Activated CD4-positive, alpha-beta memory T cell treated with anti-CD3 and anti-CD28 coated beads, Interleukin-2, amount 10 ng/mL, durations not matched to agents 7 days and 5 days (primary cell): ENCODE data around the gene CNDP2. TPM values are rescaled to one million over a fixed set of nuclear protein-coding genes. Genes with fewer than 3 reads are reported as not detected.
A peak's percentile ranks its signal among the peaks of the same experiment; 100 is the strongest.

Experiments
- CTCF ChIA-PET: fragments of 350-600 bp; sonication (Branson Sonifier 250); formaldehyde crosslinking; loops from one replicate; lab custom pipeline; 2021; ENCODE audit warnings: antibody characterized with exemption, inconsistent platforms; lab: Charles Lee
- POLR2A ChIA-PET: fragments of 350-600 bp; sonication (Branson Sonifier 250); formaldehyde crosslinking; loops from one replicate; lab custom pipeline; 2021; ENCODE audit warnings: antibody characterized with exemption; lab: Charles Lee
- DNase-seq: peaks from one replicate; pipeline ENCODE4 v3.0.0-alpha.2; 2020
- H3K27ac Mint-ChIP-seq: one replicate; pipeline ENCODE4 v1.8.0; 2021; ENCODE audit warnings: mild to moderate bottlenecking, mixed read lengths
- H3K27me3 Mint-ChIP-seq: one replicate; pipeline ENCODE4 v1.8.0; 2021; ENCODE audit warnings: mixed read lengths
- H3K36me3 Mint-ChIP-seq: one replicate; pipeline ENCODE4 v1.8.0; 2021; ENCODE audit warnings: low read depth, mixed read lengths
- H3K4me1 Mint-ChIP-seq: one replicate; pipeline ENCODE4 v1.8.0; 2021; ENCODE audit warnings: mixed read lengths
- H3K4me3 Mint-ChIP-seq: one replicate; pipeline ENCODE4 v1.8.0; 2021; ENCODE audit warnings: mild to moderate bottlenecking, mixed read lengths
- H3K9me3 Mint-ChIP-seq: one replicate; pipeline ENCODE4 v1.8.0; 2021; ENCODE audit warnings: mixed read lengths
- total RNA-seq, 2 experiments: library from RNA; stranded (reverse); gene quantifications; one replicate each; pipeline ENCODE4 v1.2.3, GENCODE V29; 2021

CNDP2 gene
- total RNA-seq, 2 experiments from 2014 or later = 141 to 143 TPM

GRCh38 chr18:74478880-74479279, 17.3 kb upstream of the CNDP2 start:
- Mint-ChIP-seq H3K4me3 (no peak overlapping the region), H3K27me3 (peaks cover 9% of the 10 kb centered on the region), H3K4me1 (no peaks in the 10 kb centered on the region), H3K36me3 (no peaks in the 10 kb centered on the region), H3K9me3 (no peaks in the 10 kb centered on the region), H3K27ac (no peak overlapping the region)
- ChIA-PET POLR2A (interaction anchor here (0.9 kb wide), 1 partner anchor 17 kb away, joined by 4 read pairs; the partner anchor contains the start of gene CNDP2), CTCF (no interaction called here)
- DNase-seq = no peak

- CTCF ChIA-PET = no interaction called here
Measured at GRCh38 chr18:74479486-74480148, 16.5 kb upstream of the CNDP2 start.

DNA sequence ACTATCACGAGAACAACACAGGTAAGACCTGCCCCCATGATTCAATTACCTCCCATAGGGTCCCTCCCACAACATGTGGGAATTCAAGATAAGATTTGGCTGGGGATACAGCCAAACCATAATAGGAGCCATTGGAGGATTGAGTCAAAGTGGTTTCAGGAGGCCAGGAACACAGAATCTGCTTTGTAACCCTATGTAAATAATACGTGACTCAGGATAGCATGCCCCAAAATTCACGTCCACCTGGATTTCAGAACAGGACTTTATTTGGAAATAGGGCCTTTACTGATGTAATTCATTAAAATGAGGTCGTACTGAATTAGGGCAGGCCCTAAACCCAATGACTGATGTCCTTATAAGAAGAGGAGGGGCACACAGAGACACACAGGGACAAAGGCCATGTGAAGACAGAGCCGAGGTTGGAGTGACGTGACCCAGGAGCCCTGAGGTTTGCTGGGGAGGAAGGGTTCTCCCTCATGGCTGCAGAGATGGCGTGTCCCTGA, 16.0 kb upstream of the CNDP2 start:
- ChIA-PET CTCF (no interaction called here), POLR2A (no interaction called here)
- no peaks in the 10 kb centered on the region for H3K9me3 Mint-ChIP-seq
- no peak for DNase-seq
- no peaks in the 10 kb centered on the region for H3K36me3 Mint-ChIP-seq
- peaks cover 6% of the 10 kb centered on the region for H3K4me1 Mint-ChIP-seq
- no peak overlapping the region for H3K27ac Mint-ChIP-seq
- peaks cover 9% of the 10 kb centered on the region for H3K27me3 Mint-ChIP-seq
- H3K4me3 Mint-ChIP-seq = no peak overlapping the region

More at GRCh38 chr18:74479486-74480148, 16.5 kb upstream of the CNDP2 start:
- no peak overlapping the region for H3K4me3 Mint-ChIP-seq
- DNase-seq = no peak
- peaks cover 8% of the 10 kb centered on the region for H3K27me3 Mint-ChIP-seq
- POLR2A ChIA-PET = no interaction called here
- no peaks in the 10 kb centered on the region for H3K36me3 Mint-ChIP-seq
- no peaks in the 10 kb centered on the region for H3K9me3 Mint-ChIP-seq
- H3K4me1 Mint-ChIP-seq = peaks cover 2% of the 10 kb centered on the region
- no peak overlapping the region for H3K27ac Mint-ChIP-seq

DNA sequence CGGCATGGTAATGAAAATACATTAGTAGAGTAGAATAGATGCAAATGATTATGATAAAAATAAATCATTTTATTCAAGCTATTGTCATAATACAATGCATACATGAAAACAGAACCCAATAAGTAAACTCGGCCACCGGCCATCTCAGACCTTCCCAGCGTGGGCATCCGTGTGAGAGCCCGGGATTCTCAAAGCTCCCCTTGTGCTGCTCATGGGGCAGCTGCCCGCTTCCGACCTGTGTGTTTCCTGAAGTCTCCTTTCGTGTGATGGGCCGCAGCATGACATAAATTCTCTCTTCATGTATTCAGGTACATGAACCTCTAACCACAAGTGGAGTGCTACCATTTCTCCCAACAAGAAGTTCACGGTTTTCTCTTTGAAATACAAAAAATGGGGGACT, 13.5 kb upstream of the CNDP2 start:
- no peaks in the 10 kb centered on the region for H3K9me3 Mint-ChIP-seq
- peaks cover 11% of the 10 kb centered on the region for H3K27me3 Mint-ChIP-seq
- H3K27ac Mint-ChIP-seq = no peak overlapping the region
- DNase-seq = no peak
- POLR2A ChIA-PET = no interaction called here
- peaks cover 14% of the 10 kb centered on the region for H3K4me1 Mint-ChIP-seq
- CTCF ChIA-PET = interaction anchor here (0.7 kb wide), 1 partner anchor 310 kb away, joined by 3 read pairs; no protein-coding TSS in a partner anchor
- H3K4me3 Mint-ChIP-seq = no peak overlapping the region
- no peaks in the 10 kb centered on the region for H3K36me3 Mint-ChIP-seq

DNA sequence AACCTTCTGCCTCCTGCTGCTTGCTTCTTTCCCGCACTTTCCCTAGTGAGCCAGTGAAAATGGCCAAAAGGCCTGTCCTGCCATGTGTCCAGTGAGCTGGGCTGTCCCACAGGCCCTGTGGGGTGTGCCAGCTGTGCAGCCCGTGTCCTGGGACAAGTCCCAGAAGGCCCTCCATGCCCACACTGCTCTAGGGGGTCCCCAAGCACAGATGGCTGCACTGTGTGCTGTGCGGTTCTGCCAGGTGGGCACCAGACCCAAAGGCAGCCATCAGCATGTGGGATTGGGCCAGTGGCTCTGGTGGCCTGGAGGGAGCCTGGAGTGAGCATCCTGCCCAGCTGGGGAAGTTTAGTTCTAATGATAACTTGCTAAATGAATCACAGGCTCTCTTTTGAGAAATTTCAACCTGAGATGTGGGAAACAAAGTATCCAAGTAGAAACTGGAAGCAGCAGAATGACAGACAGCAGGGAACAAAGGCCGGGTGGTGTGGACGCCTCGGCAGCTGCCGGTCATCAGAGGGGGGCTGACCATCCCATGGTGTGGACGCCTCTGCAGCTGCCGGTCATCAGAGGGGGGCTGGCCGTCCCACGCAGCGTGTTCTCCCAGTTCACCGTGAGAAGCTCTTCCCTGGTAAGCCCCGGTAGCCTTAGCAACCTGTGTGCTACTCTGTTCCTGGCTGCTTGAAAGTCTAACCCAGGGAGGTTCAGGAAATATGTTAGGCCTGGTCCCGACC, 9.9 kb upstream of the CNDP2 start:
- Mint-ChIP-seq H3K27ac (no peak overlapping the region), H3K9me3 (no peaks in the 10 kb centered on the region)
- POLR2A ChIA-PET = interaction anchor here (1.8 kb wide), 1 partner anchor 10 kb away, joined by 12 read pairs; the partner anchor contains the start of gene CNDP2

GRCh38 chr18:74488354-74488753, 7.8 kb upstream of the CNDP2 start:
- H3K4me3 Mint-ChIP-seq = no peak overlapping the region
- no peak overlapping the region for H3K27ac Mint-ChIP-seq
- CTCF ChIA-PET = no interaction called here
- H3K9me3 Mint-ChIP-seq = no peaks in the 10 kb centered on the region
- peaks cover 14% of the 10 kb centered on the region for H3K4me1 Mint-ChIP-seq
- no peak for DNase-seq
- POLR2A ChIA-PET = no interaction called here
- H3K27me3 Mint-ChIP-seq = peaks cover 15% of the 10 kb centered on the region
- H3K36me3 Mint-ChIP-seq = no peaks in the 10 kb centered on the region

More for the DNA sequence above, 9.9 kb upstream of the CNDP2 start:
- H3K4me1 Mint-ChIP-seq = peaks cover 14% of the 10 kb centered on the region
- H3K27me3 Mint-ChIP-seq = peaks cover 15% of the 10 kb centered on the region
- no peaks in the 10 kb centered on the region for H3K36me3 Mint-ChIP-seq
- DNase-seq = no peak
- H3K4me3 Mint-ChIP-seq = no peak overlapping the region
- CTCF ChIA-PET = no interaction called here

DNA sequence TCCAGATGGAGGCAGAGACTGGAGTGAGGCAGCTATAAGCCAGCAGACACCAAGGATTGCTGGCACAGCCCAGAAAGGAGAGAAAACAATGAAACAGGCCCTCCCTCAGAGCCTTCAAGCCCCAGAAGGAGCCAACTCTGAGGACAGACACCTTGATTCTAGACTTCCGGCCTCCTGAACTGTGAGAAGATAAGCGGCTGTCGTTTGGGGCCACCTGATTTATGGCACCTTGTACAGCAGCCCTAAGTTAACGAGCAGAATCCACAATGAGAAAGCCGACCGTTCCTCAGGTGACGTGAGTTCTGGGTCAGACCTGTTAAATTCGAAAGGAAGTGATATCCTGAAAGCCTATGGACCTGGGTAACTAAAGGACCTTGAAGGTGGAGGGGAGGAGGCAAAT, 7.3 kb upstream of the CNDP2 start:
- no peak overlapping the region for H3K4me3 Mint-ChIP-seq
- POLR2A ChIA-PET = no interaction called here
- CTCF ChIA-PET = no interaction called here
- no peaks in the 10 kb centered on the region for H3K9me3 Mint-ChIP-seq
- H3K36me3 Mint-ChIP-seq = no peaks in the 10 kb centered on the region
- no peak overlapping the region for H3K27ac Mint-ChIP-seq
- peaks cover 19% of the 10 kb centered on the region for H3K27me3 Mint-ChIP-seq
- H3K4me1 Mint-ChIP-seq = peaks cover 14% of the 10 kb centered on the region
- no peak for DNase-seq

- Mint-ChIP-seq H3K36me3 (no peaks in the 10 kb centered on the region), H3K4me3 (no peak overlapping the region), H3K27me3 (peaks cover 19% of the 10 kb centered on the region), H3K4me1 (peaks cover 12% of the 10 kb centered on the region), H3K9me3 (no peaks in the 10 kb centered on the region), H3K27ac (no peak overlapping the region)
- DNase-seq = no peak
- CTCF ChIA-PET = interaction anchor here (1.4 kb wide), 1 partner anchor 62 kb away, joined by 3 read pairs; no protein-coding TSS in a partner anchor
- POLR2A ChIA-PET = no interaction called here
Measured at GRCh38 chr18:74489676-74490075, 6.5 kb upstream of the CNDP2 start.

- Mint-ChIP-seq H3K36me3 (peaks cover 9% of the 10 kb centered on the region), H3K27me3 (peaks cover 14% of the 10 kb centered on the region), H3K4me1 (peaks cover 13% of the 10 kb centered on the region), H3K9me3 (no peaks in the 10 kb centered on the region), H3K27ac (no peak overlapping the region), H3K4me3 (no peak overlapping the region)
- CTCF ChIA-PET = interaction anchor here (1.0 to 2.6 kb wide), 5 partner anchors 60 to 294 kb away, joined by 3 to 62 read pairs (median 5); no protein-coding TSS in a partner anchor
- DNase-seq = no peak
- POLR2A ChIA-PET = no interaction called here
Measured at GRCh38 chr18:74492259-74492658, 3.9 kb upstream of the CNDP2 start.

DNA sequence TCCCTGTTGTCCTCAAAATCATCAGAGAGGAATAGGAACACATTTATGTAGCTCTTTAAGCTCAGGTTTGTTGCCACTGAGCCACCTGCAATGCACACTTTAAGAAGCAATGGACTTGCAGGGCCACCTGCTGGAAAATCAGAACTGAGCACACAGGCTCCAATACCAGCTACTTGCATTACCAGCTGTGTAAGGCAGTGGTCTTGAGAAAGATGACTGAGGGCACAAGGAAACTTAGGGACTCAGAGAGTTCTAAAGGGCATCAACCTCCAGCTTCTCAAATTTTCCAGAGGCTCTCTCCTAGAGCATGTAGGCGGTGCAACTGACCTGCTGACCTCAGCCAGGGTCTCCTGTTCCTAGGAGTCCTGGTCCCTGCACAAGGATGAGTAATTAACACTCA, 2.5 kb upstream of the CNDP2 start:
- Mint-ChIP-seq H3K27ac (no peak overlapping the region), H3K4me3 (no peak overlapping the region), H3K9me3 (no peaks in the 10 kb centered on the region), H3K27me3 (peaks cover 14% of the 10 kb centered on the region), H3K4me1 (peaks cover 27% of the 10 kb centered on the region), H3K36me3 (peaks cover 11% of the 10 kb centered on the region)
- DNase-seq = peak; percentile 66
- ChIA-PET POLR2A (interaction anchor here (1.0 to 1.2 kb wide), 4 partner anchors 139 to 296 kb away, joined by 3 to 5 read pairs (median 4); no protein-coding TSS in a partner anchor), CTCF (interaction anchor here (0.6 to 2.6 kb wide), 20 partner anchors 9 to 430 kb away, joined by 3 to 62 read pairs (median 4); no protein-coding TSS in a partner anchor)

- Mint-ChIP-seq H3K4me3 (no peak overlapping the region), H3K27me3 (peaks cover 13% of the 10 kb centered on the region), H3K36me3 (peaks cover 13% of the 10 kb centered on the region), H3K4me1 (peaks cover 34% of the 10 kb centered on the region), H3K27ac (no peak overlapping the region), H3K9me3 (no peaks in the 10 kb centered on the region)
- no peak for DNase-seq
- ChIA-PET POLR2A (no interaction called here), CTCF (interaction anchor here (1.8 to 2.1 kb wide), 3 partner anchors 116 to 144 kb away, joined by 7 to 12 read pairs (median 8); no protein-coding TSS in a partner anchor)
Measured at GRCh38 chr18:74494514-74494913, 1.6 kb upstream of the CNDP2 start.

GRCh38 chr18:74496508-74497323, 553 bp downstream of the CNDP2 start:
- H3K27ac Mint-ChIP-seq = peak overlapping the region; percentile 99
- POLR2A ChIA-PET = interaction anchor here (1.0 to 5.2 kb wide), 9 partner anchors 11 to 712 kb away, joined by 3 to 22 read pairs (median 9); partner anchors contain the start of genes PTGR3, TIMM21 and ZNF407
- peak; percentile 52 for DNase-seq
- H3K4me1 Mint-ChIP-seq = peaks cover 50% of the 10 kb centered on the region
- peaks cover 27% of the 10 kb centered on the region for H3K36me3 Mint-ChIP-seq
- H3K9me3 Mint-ChIP-seq = no peaks in the 10 kb centered on the region
- H3K27me3 Mint-ChIP-seq = peaks cover 9% of the 10 kb centered on the region
- H3K4me3 Mint-ChIP-seq = peak overlapping the region; percentile 88
- CTCF ChIA-PET = interaction anchor here (0.6 to 1.4 kb wide), 3 partner anchors 55 to 143 kb away, joined by 3 to 5 read pairs (median 3); no protein-coding TSS in a partner anchor
